SK-N-SH (cell line): ENCODE data around the gene MCTP2. TPM values are rescaled to one million over a fixed set of nuclear protein-coding genes. Genes with fewer than 3 reads are reported as not detected.

ENCODE experiments used
- CTCF ChIA-PET: fragments of 300-600, 350-600 bp; formaldehyde crosslinking; extraction: SDS; loops from one replicate; lab custom pipeline; 2021; lab: Yijun Ruan, JAX
- POLR2A ChIA-PET: fragments of 350-600 bp; sonication (Branson Sonifier 250); formaldehyde crosslinking; extraction: SDS; loops from one replicate; lab custom pipeline; 2020; ENCODE audit warnings: antibody characterized with exemption, inconsistent platforms; lab: Yijun Ruan, JAX
- DNase-seq: peaks from one replicate; pipeline ENCODE4 v3.0.0; 2012
- H2AFZ ChIP-seq: fragments of 200-600 bp; sonication (generic); 2 replicates; pipeline ENCODE4 v1.8.1; 2016; ENCODE audit warnings: antibody characterized with exemption, mild to moderate bottlenecking, low read depth
- H3F3A ChIP-seq: fragments of 200-600 bp; sonication (generic); replicated peaks from 2 replicates; pipeline ENCODE3; 2016; ENCODE audit warnings: antibody characterized with exemption, mild to moderate bottlenecking; ENCODE audit not compliant: insufficient read depth
- H3K27ac ChIP-seq, 2 experiments: fragments of 200-500 bp in 1 of 2; fragments of 200-600 bp in 1 of 2; sonication (Bioruptor generic) in 1 of 2; sonication (generic), shearing (Covaris generic) in 1 of 2; 2 replicates each; pipeline versions ENCODE4 v1.5.1 to v1.6.1; 2014 to 2016; ENCODE audit warnings: low read depth in 2 of 2, inconsistent platforms in 1 of 2, low read length in 1 of 2, mild to moderate bottlenecking in 1 of 2, mixed read lengths in 1 of 2
- H3K27me3 ChIP-seq: fragments of 200-600 bp; sonication (generic), shearing (Covaris generic); 2 replicates; pipeline ENCODE4 v1.6.1; 2016; ENCODE audit warnings: mixed run types; ENCODE audit not compliant: insufficient read depth
- H3K36me3 ChIP-seq, 2 experiments: fragments of 200-500 bp in 1 of 2; fragments of 200-600 bp in 1 of 2; sonication (Bioruptor generic) in 1 of 2; sonication (generic) in 1 of 2; replicated peaks in 1 of 2; 2 replicates each; pipeline versions ENCODE3 to v1.5.1; 2014 to 2016; ENCODE audit warnings: low read length in 1 of 2, mild to moderate bottlenecking in 1 of 2; ENCODE audit not compliant: insufficient read depth in 2 of 2, control insufficient read depth in 1 of 2
- H3K4me1 ChIP-seq, 2 experiments: fragments of 200-500 bp in 1 of 2; fragments of 200-600 bp in 1 of 2; sonication (Bioruptor generic) in 1 of 2; sonication (generic), shearing (Covaris generic) in 1 of 2; 2 replicates each; pipeline versions ENCODE4 v1.5.1 to v1.6.1; 2014 to 2016; ENCODE audit warnings: low read depth in 1 of 2, low read length in 1 of 2, mixed run types in 1 of 2; ENCODE audit not compliant: insufficient read depth in 2 of 2, control insufficient read depth in 1 of 2
- H3K4me2 ChIP-seq: fragments of 200-600 bp; sonication (generic), shearing (Covaris generic); 2 replicates; pipeline ENCODE4 v1.6.1; 2017; ENCODE audit warnings: mixed run types
- H3K4me3 ChIP-seq, 2 experiments: fragments of 200-500 bp in 1 of 2; fragments of 200-600 bp in 1 of 2; sonication (Bioruptor generic) in 1 of 2; sonication (generic), shearing (Covaris generic) in 1 of 2; 2 replicates each; pipeline versions ENCODE4 v1.5.1 to v1.8.1; 2014 to 2016; ENCODE audit warnings: low read depth in 2 of 2, inconsistent platforms in 1 of 2, low read length in 1 of 2, mild to moderate bottlenecking in 1 of 2, mixed read lengths in 1 of 2, moderate library complexity in 1 of 2
- H3K79me2 ChIP-seq: fragments of 200-600 bp; sonication (generic); 2 replicates; pipeline ENCODE4 v1.8.1; 2017; ENCODE audit warnings: mild to moderate bottlenecking; ENCODE audit not compliant: insufficient read depth
- H3K9ac ChIP-seq: fragments of 200-600 bp; sonication (generic); 2 replicates; pipeline ENCODE4 v1.6.1; 2017; ENCODE audit warnings: mixed run types
- H3K9me2 ChIP-seq: fragments of 200-600 bp; sonication (generic); 2 replicates; pipeline ENCODE4 v1.6.1; 2017; ENCODE audit warnings: mixed run types
- H3K9me3 ChIP-seq: fragments of 200-600 bp; sonication (generic); 2 replicates; pipeline ENCODE4 v1.6.1; 2017; ENCODE audit warnings: mixed run types, mild to moderate bottlenecking, moderate library complexity
- H4K20me1 ChIP-seq: fragments of 200-600 bp; sonication (generic); 2 replicates; pipeline ENCODE4 v1.6.1; 2017; ENCODE audit warnings: mild to moderate bottlenecking, mixed run types; ENCODE audit not compliant: insufficient read depth
- CHD2 ChIP-seq: fragments of 150-350 bp; IDR thresholded peaks from 2 replicates; pipeline ENCODE4 v1.6.1; 2018; ENCODE audit warnings: low read length; ENCODE audit not compliant: partially characterized antibody
- EZH2phosphoT487 ChIP-seq: fragments of 200-600 bp; sonication (generic); IDR thresholded peaks from 2 replicates; pipeline ENCODE4 v1.6.1; 2017; ENCODE audit warnings: low read depth, mixed run types, mild to moderate bottlenecking, antibody characterized with exemption, moderate library complexity, borderline replicate concordance
- FOXJ3 ChIP-seq: sonication (generic); formaldehyde crosslinking; IDR thresholded peaks from 2 replicates; pipeline ENCODE4 v1.5.1; 2020; ENCODE audit warnings: mild to moderate bottlenecking, missing genetic modification reagents
- FOXM1 ChIP-seq: IDR thresholded peaks from 2 replicates; pipeline ENCODE4 v1.4.0; 2012; ENCODE audit warnings: low read depth, mild to moderate bottlenecking
- GABPA ChIP-seq: IDR thresholded peaks from 2 replicates; pipeline ENCODE4 v1.4.0; 2012; ENCODE audit warnings: low read depth, mild to moderate bottlenecking
- GATA2 ChIP-seq: sonication (generic); formaldehyde crosslinking; IDR thresholded peaks from 2 replicates; pipeline ENCODE4 v1.5.0; 2020; ENCODE audit warnings: mild to moderate bottlenecking, missing genetic modification reagents
- IRF3 ChIP-seq: fragments of 150-350 bp; IDR thresholded peaks from 2 replicates; pipeline ENCODE4 v1.6.1; 2016; ENCODE audit warnings: mild to moderate bottlenecking, low read depth, low read length
- JUND ChIP-seq: IDR thresholded peaks from 2 replicates; pipeline ENCODE4 v1.4.0; 2012
- MAX ChIP-seq: IDR thresholded peaks from 2 replicates; pipeline ENCODE4 v1.4.0; 2012; ENCODE audit warnings: low read depth
- MEF2A ChIP-seq: IDR thresholded peaks from 2 replicates; pipeline ENCODE4 v1.4.0; 2012; ENCODE audit warnings: low read depth, borderline replicate concordance
- MXI1 ChIP-seq: IDR thresholded peaks from 2 replicates; pipeline ENCODE4 v1.6.1; 2012; ENCODE audit warnings: mild to moderate bottlenecking, low read depth, low read length, improper control_type of control experiment
- NFIC ChIP-seq: IDR thresholded peaks from 2 replicates; pipeline ENCODE4 v1.4.0; 2012; ENCODE audit warnings: borderline replicate concordance
- PBX3 ChIP-seq: IDR thresholded peaks from 2 replicates; pipeline ENCODE4; 2012
- POLR2AphosphoS5 ChIP-seq: IDR thresholded peaks from 2 replicates; pipeline ENCODE4 v1.6.1; 2012; ENCODE audit warnings: low read depth, low read length
- RAD21 ChIP-seq: IDR thresholded peaks from 2 replicates; pipeline ENCODE4 v1.6.1; 2012; ENCODE audit warnings: mild to moderate bottlenecking, low read length
- REST ChIP-seq: IDR thresholded peaks from 2 replicates; pipeline ENCODE4 v1.6.1; 2012; ENCODE audit warnings: mild to moderate bottlenecking, low read depth, low read length, moderate library complexity
- RFX5 ChIP-seq: IDR thresholded peaks from 2 replicates; pipeline ENCODE4 v1.6.1; 2012; ENCODE audit warnings: mild to moderate bottlenecking, improper control_type of control experiment, low read length
- RXRA ChIP-seq: IDR thresholded peaks from 2 replicates; pipeline ENCODE4 v1.4.0; 2012; ENCODE audit warnings: low read depth, mild to moderate bottlenecking, borderline replicate concordance
- TAF1 ChIP-seq: IDR thresholded peaks from 2 replicates; pipeline ENCODE4 v1.6.1; 2012; ENCODE audit warnings: low read depth, mild to moderate bottlenecking, low read length, moderate library complexity, borderline replicate concordance
- TCF12 ChIP-seq: IDR thresholded peaks from 2 replicates; pipeline ENCODE4 v1.4.0; 2012
- USF1 ChIP-seq: IDR thresholded peaks from 2 replicates; pipeline ENCODE4 v1.4.0; 2012; ENCODE audit warnings: low read depth, borderline replicate concordance
- YY1 ChIP-seq: IDR thresholded peaks from 2 replicates; pipeline ENCODE4 v1.4.0; 2012; ENCODE audit warnings: low read depth, mild to moderate bottlenecking
- WGBS: methylation state at CpG from one replicate; pipeline ENCODE4 v1.1.6; 2017; ENCODE audit warnings: low lambda C conversion rate; 5-methylcytosine and 5-hydroxymethylcytosine counted together
- polyA plus RNA-seq, 3 experiments: library from polyadenylated mRNA; depleted of rRNA; stranded (reverse); fragments of >200 nt; gene quantifications; 2 replicates each; pipeline ENCODE4 v1.2.3, GENCODE V29; 2012

MCTP2 gene
- polyA plus RNA-seq, 1 of the 3 experiments (the other 2 are of a cell fraction): 0.26 TPM

- Histone ChIP-seq H2AFZ (no peak overlapping the region), H3K27ac (no peak overlapping the region), H3K79me2 (no peaks in the 10 kb centered on the region), H4K20me1 (no peaks in the 10 kb centered on the region), H3K4me2 (no peak overlapping the region), H3K9ac (no peak overlapping the region), H3K9me3 (peaks cover 12% of the 10 kb centered on the region; the same call in 1 of the 2 replicates), H3K4me1 (no peaks in the 10 kb centered on the region), H3K27me3 (no peaks in the 10 kb centered on the region), H3K36me3 (no peaks in the 10 kb centered on the region), H3K4me3 (no peak overlapping the region), H3F3A (no peaks in the 10 kb centered on the region), H3K9me2 (no peaks in the 10 kb centered on the region)
- TF ChIP-seq MEF2A (no peak), MXI1 (no peak), GABPA (no peak), CHD2 (no peak), PBX3 (no peak), TCF12 (no peak), RXRA (no peak), MAX (no peak), RAD21 (no peak), JUND (no peak), RFX5 (no peak), FOXJ3 (no peak), NFIC (no peak), YY1 (no peak), GATA2 (CRISPR knock-in tag) (no peak)
- no peak for DNase-seq
- ChIA-PET CTCF (no interaction called here), POLR2A (no interaction called here)
- 71% methylated on average over 9 of the region's 9 CpGs for WGBS
Observed at GRCh38 chr15:94455297-94455696, 223.9 kb downstream of the MCTP2 start.

- Histone ChIP-seq H2AFZ (no peak overlapping the region), H4K20me1 (no peaks in the 10 kb centered on the region), H3K4me1 (no peaks in the 10 kb centered on the region), H3K9ac (no peak overlapping the region), H3K27ac (no peak overlapping the region), H3K4me3 (no peak overlapping the region), H3K9me2 (no peaks in the 10 kb centered on the region), H3K27me3 (no peaks in the 10 kb centered on the region), H3K4me2 (no peak overlapping the region), H3K36me3 (no peaks in the 10 kb centered on the region), H3K9me3 (peaks cover 12% of the 10 kb centered on the region; the same call in 1 of the 2 replicates), H3F3A (no peaks in the 10 kb centered on the region), H3K79me2 (no peaks in the 10 kb centered on the region)
- ChIA-PET CTCF (interaction anchor here (1.3 kb wide), 1 partner anchor 44 kb away, joined by 3 read pairs; no protein-coding TSS in a partner anchor), POLR2A (no interaction called here)
- TF ChIP-seq FOXM1: no peak
- no peak for TF ChIP-seq FOXJ3
- no peak for TF ChIP-seq EZH2phosphoT487
- TF ChIP-seq USF1: no peak
- TF ChIP-seq REST: no peak
- no peak for TF ChIP-seq IRF3
- TF ChIP-seq CHD2: no peak
- TF ChIP-seq TAF1: no peak
- TF ChIP-seq MXI1: no peak
- TF ChIP-seq POLR2AphosphoS5: no peak
- WGBS: 32% methylated on average over 5 of the region's 5 CpGs
- no peak for DNase-seq
Observed at GRCh38 chr15:94456226-94456625, 224.9 kb downstream of the MCTP2 start.
